ENCODE results near the gene GPATCH1.

DNA sequence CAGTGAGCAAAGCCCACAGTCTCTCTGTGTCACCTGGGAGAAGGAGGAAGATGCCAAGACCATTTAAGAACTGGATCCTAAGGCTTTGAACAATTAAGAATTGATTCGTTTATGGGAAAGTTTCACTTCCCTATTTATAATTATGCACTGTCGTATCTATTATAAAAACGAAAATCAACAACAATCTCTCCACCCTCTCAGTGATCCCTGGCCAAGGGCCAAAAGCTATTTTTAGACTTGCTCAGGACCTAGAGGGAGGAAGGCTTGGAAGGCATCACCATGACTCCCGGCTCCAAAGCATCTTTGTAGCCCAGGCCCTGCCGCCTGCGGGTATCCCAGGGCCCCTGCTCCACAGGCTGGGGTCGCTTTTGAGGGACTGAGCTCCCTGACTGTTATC lies 17.6 kb upstream of the GPATCH1 start:
- TF ChIP-seq, protein P1, sequence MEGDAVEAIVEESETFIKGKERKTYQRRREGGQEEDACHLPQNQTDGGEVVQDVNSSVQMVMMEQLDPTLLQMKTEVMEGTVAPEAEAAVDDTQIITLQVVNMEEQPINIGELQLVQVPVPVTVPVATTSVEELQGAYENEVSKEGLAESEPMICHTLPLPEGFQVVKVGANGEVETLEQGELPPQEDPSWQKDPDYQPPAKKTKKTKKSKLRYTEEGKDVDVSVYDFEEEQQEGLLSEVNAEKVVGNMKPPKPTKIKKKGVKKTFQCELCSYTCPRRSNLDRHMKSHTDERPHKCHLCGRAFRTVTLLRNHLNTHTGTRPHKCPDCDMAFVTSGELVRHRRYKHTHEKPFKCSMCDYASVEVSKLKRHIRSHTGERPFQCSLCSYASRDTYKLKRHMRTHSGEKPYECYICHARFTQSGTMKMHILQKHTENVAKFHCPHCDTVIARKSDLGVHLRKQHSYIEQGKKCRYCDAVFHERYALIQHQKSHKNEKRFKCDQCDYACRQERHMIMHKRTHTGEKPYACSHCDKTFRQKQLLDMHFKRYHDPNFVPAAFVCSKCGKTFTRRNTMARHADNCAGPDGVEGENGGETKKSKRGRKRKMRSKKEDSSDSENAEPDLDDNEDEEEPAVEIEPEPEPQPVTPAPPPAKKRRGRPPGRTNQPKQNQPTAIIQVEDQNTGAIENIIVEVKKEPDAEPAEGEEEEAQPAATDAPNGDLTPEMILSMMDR (IDR thresholded peaks at IDR 0.05; ENCODE audit: low read depth, low read length, missing input control), result no peak
- TF ChIP-seq, protein P2, sequence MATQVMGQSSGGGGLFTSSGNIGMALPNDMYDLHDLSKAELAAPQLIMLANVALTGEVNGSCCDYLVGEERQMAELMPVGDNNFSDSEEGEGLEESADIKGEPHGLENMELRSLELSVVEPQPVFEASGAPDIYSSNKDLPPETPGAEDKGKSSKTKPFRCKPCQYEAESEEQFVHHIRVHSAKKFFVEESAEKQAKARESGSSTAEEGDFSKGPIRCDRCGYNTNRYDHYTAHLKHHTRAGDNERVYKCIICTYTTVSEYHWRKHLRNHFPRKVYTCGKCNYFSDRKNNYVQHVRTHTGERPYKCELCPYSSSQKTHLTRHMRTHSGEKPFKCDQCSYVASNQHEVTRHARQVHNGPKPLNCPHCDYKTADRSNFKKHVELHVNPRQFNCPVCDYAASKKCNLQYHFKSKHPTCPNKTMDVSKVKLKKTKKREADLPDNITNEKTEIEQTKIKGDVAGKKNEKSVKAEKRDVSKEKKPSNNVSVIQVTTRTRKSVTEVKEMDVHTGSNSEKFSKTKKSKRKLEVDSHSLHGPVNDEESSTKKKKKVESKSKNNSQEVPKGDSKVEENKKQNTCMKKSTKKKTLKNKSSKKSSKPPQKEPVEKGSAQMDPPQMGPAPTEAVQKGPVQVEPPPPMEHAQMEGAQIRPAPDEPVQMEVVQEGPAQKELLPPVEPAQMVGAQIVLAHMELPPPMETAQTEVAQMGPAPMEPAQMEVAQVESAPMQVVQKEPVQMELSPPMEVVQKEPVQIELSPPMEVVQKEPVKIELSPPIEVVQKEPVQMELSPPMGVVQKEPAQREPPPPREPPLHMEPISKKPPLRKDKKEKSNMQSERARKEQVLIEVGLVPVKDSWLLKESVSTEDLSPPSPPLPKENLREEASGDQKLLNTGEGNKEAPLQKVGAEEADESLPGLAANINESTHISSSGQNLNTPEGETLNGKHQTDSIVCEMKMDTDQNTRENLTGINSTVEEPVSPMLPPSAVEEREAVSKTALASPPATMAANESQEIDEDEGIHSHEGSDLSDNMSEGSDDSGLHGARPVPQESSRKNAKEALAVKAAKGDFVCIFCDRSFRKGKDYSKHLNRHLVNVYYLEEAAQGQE (IDR thresholded peaks at IDR 0.05), result no peak
- TF ChIP-seq TAF1 (conservative IDR thresholded peaks at IDR 0.05) (no peak), GABPA (IDR thresholded peaks at IDR 0.05 in 1 of 2, conservative IDR thresholded peaks at IDR 0.05 in 1 of 2) (no peak), RAD21 (IDR thresholded peaks at IDR 0.05) (no peak), YY1 (IDR thresholded peaks at IDR 0.05) (no peak)
